Urinary bladder (tissue), 4 donors: ENCODE data around the gene FBN1. TPM values are rescaled to one million over a fixed set of nuclear protein-coding genes. Genes with fewer than 3 reads are reported as not detected.

Source experiments
- DNase-seq: peaks from one replicate; pipeline ENCODE4 v3.0.0-alpha.2; 2015; ENCODE audit errors: extremely low spot score
- H3K27ac ChIP-seq: one replicate; pipeline ENCODE4 v1.5.1; 2013; ENCODE audit warnings: low read depth, mild to moderate bottlenecking, moderate library complexity
- H3K36me3 ChIP-seq: one replicate; pipeline ENCODE4 v1.6.1; 2013; ENCODE audit warnings: mild to moderate bottlenecking, moderate library complexity; ENCODE audit not compliant: insufficient read depth
- H3K4me1 ChIP-seq: one replicate; pipeline ENCODE4 v1.6.1; 2013; ENCODE audit warnings: mild to moderate bottlenecking, moderate library complexity; ENCODE audit not compliant: insufficient read depth
- H3K4me3 ChIP-seq: one replicate; pipeline ENCODE4 v1.5.1; 2013; ENCODE audit warnings: low read depth, low read length
- WGBS: extraction: QIAGEN DNeasy Blood & Tissue Kit; methylation state at CpG from one replicate; pipeline ENCODE4 v1.1.7; 2013; 5-methylcytosine and 5-hydroxymethylcytosine counted together
- polyA plus RNA-seq: library from polyadenylated mRNA; stranded (reverse); fragments of 200-250 nt; gene quantifications from one replicate; pipeline ENCODE4 v1.2.3, GENCODE V29; 2013
- total RNA-seq: library from RNA; depleted of rRNA; stranded (reverse); fragments of >200 nt; gene quantifications from one replicate; pipeline ENCODE4 v1.2.3, GENCODE V29; 2014
- donor health status: healthy with polysubstance abuse.
- donor health status: healthy.

The FBN1 gene
- total and polyA plus RNA-seq, 2 donors: 75.5 to 698 TPM

DNA sequence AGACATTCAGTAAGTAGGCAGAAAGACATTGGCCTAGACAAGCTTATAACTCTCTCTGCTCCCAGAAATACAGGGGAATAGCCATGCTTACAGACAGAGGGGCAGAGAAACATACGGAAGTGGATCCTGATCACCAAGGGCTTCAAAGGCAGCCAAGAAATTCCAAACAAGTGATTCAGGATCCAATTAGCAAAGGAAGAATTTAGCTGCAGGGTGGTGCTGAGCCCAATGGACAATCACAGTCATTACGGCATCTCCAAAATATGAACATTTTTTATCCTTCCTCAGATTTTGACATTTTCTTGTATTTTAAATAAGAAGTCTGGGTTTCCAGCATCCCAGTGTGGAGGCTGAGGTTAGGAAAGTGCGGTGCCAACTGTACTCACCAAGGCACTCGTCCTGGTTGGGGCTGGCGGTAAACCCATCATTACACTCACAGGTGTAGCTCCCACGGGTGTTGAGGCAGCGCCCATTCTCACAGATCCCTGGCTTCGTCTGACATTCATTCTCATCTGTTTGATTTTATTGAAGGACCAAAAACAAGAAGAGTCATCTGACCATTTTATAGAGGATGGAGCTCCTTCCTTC lies 217.5 kb downstream of the FBN1 start:
- Histone ChIP-seq H3K4me3 (no peak overlapping the region), H3K27ac (no peak overlapping the region), H3K36me3 (peaks cover 3% of the 10 kb centered on the region), H3K4me1 (no peaks in the 10 kb centered on the region)
- DNase-seq: no peak
- 75% methylated on average over 8 of the region's 8 CpGs for WGBS

- Histone ChIP-seq H3K27ac (no peak overlapping the region), H3K36me3 (peaks cover 3% of the 10 kb centered on the region)
- WGBS: 91% methylated on average over 6 of the region's 6 CpGs
Observed at GRCh38 chr15:48427479-48427878, 218.0 kb downstream of the FBN1 start.

GRCh38 chr15:48426941-48427340 lies 218.6 kb downstream of the FBN1 start:
- no peak overlapping the region for H3K4me3 ChIP-seq
- H3K27ac ChIP-seq: no peak overlapping the region
- H3K36me3 ChIP-seq: peaks cover 3% of the 10 kb centered on the region
- H3K4me1 ChIP-seq: no peaks in the 10 kb centered on the region
- no peak for DNase-seq
- 81% methylated on average over 2 of the region's 2 CpGs for WGBS

More at GRCh38 chr15:48427479-48427878, 218.0 kb downstream of the FBN1 start:
- no peak overlapping the region for H3K4me3 ChIP-seq
- no peak for DNase-seq
- no peaks in the 10 kb centered on the region for H3K4me1 ChIP-seq

GRCh38 chr15:48426044-48426443 lies 219.5 kb downstream of the FBN1 start:
- Histone ChIP-seq H3K27ac (no peak overlapping the region), H3K4me3 (no peak overlapping the region), H3K4me1 (no peaks in the 10 kb centered on the region), H3K36me3 (peaks cover 3% of the 10 kb centered on the region)
- DNase-seq: no peak

DNA sequence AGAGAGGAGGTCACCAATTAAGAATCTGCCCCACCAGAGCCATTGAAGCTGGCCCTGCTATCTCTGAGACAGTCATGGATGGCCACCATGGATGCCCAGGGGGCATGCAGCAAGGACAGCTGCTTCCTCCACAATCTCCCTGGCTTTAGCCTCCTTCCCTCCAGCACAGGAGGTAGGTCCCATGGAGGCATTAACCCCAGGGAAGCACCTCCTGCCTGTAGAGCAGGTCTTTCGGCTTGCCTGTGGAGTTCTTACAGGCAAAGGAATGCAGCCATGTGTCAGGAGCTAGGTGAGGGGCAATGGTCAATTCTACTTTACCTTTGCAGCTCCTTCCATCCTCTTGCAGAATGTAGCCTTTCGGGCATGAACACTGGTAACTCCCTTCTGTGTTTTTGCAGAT lies 220.5 kb downstream of the FBN1 start:
- DNase-seq: no peak
- no peak overlapping the region for H3K27ac ChIP-seq
- 96% methylated on average over 2 of the region's 2 CpGs for WGBS
- no peak overlapping the region for H3K4me3 ChIP-seq
- H3K4me1 ChIP-seq: no peaks in the 10 kb centered on the region
- peaks cover 3% of the 10 kb centered on the region for H3K36me3 ChIP-seq

GRCh38 chr15:48423896-48424475 lies 221.5 kb downstream of the FBN1 start:
- Histone ChIP-seq H3K27ac (no peak overlapping the region), H3K36me3 (no peaks in the 10 kb centered on the region), H3K4me3 (no peak overlapping the region), H3K4me1 (no peaks in the 10 kb centered on the region)
- WGBS: 68% methylated on average over 2 of the region's 2 CpGs
- no peak for DNase-seq

- Histone ChIP-seq H3K4me1 (no peaks in the 10 kb centered on the region), H3K36me3 (no peaks in the 10 kb centered on the region), H3K27ac (no peak overlapping the region), H3K4me3 (no peak overlapping the region)
- no peak for DNase-seq
- WGBS: 92% methylated on average over 3 of the region's 3 CpGs
Observed at GRCh38 chr15:48423342-48423741, 222.2 kb downstream of the FBN1 start.

DNA sequence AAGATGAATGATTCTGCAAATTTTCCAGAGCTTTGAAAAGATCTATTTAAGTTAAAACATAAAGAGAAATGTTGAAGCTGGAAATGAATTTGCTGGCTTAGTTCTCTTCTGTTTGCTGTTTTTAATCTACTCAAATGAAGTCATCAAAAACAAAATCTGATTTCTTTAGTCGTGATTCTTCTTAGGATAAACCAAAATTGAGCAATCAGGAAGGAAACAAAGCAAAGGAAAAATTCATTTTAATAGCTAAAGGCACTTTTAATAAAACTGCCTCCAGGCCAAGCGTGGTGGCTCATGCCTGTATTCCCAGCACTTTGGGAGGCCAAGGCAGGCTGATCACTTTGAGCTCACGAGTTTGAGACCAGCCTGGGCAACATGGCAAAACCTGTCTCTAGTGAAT lies 223.1 kb downstream of the FBN1 start:
- H3K27ac ChIP-seq: no peak overlapping the region
- no peaks in the 10 kb centered on the region for H3K36me3 ChIP-seq
- no peak overlapping the region for H3K4me3 ChIP-seq
- 36% methylated on average over 3 of the region's 3 CpGs for WGBS
- no peaks in the 10 kb centered on the region for H3K4me1 ChIP-seq
- no peak for DNase-seq

GRCh38 chr15:48421362-48421761 lies 224.1 kb downstream of the FBN1 start:
- no peaks in the 10 kb centered on the region for H3K4me1 ChIP-seq
- H3K4me3 ChIP-seq: no peak overlapping the region
- H3K36me3 ChIP-seq: no peaks in the 10 kb centered on the region
- no peak for DNase-seq
- 86% methylated on average over 5 of the region's 5 CpGs for WGBS
- H3K27ac ChIP-seq: no peak overlapping the region

DNA sequence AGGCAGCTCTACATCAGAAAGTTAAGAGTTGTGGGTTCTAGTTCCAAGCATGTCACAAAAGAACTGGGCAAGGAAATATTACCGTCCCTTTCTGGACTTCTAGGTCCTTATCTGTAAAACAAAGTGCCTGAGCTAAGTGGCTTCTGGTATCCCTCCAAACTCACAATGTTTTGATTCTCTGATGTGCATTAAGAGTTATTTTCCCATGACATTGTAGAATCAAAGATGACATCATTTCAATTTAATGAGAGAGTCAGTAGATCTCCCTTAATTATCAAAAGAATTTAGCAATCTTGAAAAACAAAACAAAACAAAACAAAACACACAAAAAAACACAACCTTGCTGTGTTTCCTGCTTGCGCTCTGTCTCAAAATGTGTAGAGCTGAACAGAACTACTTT lies 225.6 kb downstream of the FBN1 start:
- no peaks in the 10 kb centered on the region for H3K4me1 ChIP-seq
- 81% methylated on average over 2 of the region's 2 CpGs for WGBS
- DNase-seq: no peak
- H3K4me3 ChIP-seq: no peak overlapping the region
- no peak overlapping the region for H3K27ac ChIP-seq
- H3K36me3 ChIP-seq: no peaks in the 10 kb centered on the region

DNA sequence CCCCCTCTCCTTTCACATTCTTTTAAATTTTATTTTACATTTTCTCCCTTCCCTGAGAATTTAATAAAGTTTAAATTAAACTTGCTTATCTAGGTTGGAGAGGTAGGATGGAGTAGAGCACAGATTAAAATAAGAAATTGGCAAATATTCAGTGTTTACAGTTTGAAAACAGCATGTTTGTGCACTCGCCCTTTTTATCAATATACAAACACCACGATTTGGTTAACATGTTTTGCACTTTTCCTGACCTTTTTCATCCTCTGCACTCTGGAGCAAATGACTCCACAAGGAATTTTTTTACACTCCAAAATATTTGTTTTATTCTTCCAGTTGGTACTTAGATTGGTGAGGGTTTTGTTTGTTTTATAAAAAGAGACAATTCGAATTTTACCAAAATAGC lies 227.2 kb downstream of the FBN1 start:
- no peak overlapping the region for H3K27ac ChIP-seq
- no peaks in the 10 kb centered on the region for H3K36me3 ChIP-seq
- no peak for DNase-seq
- H3K4me1 ChIP-seq: no peaks in the 10 kb centered on the region
- H3K4me3 ChIP-seq: no peak overlapping the region
- WGBS: 52% methylated on average over 3 of the region's 3 CpGs

DNA sequence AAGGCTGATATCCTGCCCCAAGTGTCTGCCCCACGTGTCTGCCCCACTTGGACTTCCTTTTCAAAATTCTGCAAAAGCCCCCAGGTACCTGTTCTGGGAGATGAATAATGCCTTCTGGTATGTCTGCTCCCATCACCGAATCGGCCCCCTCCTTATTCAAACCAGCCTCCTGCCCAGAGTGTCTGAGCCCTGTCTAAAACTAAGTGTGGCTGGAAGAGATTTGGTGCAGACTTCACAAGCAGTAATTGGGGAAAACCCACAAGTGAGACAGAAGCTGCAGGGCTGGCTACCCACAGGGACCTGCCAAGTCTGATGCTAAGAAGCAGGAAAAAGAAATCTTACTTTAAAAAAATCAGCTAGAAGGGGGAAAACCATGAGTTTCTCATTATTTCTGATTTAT lies 229.2 kb downstream of the FBN1 start:
- WGBS: 88% methylated on average over 3 of the region's 3 CpGs

DNA sequence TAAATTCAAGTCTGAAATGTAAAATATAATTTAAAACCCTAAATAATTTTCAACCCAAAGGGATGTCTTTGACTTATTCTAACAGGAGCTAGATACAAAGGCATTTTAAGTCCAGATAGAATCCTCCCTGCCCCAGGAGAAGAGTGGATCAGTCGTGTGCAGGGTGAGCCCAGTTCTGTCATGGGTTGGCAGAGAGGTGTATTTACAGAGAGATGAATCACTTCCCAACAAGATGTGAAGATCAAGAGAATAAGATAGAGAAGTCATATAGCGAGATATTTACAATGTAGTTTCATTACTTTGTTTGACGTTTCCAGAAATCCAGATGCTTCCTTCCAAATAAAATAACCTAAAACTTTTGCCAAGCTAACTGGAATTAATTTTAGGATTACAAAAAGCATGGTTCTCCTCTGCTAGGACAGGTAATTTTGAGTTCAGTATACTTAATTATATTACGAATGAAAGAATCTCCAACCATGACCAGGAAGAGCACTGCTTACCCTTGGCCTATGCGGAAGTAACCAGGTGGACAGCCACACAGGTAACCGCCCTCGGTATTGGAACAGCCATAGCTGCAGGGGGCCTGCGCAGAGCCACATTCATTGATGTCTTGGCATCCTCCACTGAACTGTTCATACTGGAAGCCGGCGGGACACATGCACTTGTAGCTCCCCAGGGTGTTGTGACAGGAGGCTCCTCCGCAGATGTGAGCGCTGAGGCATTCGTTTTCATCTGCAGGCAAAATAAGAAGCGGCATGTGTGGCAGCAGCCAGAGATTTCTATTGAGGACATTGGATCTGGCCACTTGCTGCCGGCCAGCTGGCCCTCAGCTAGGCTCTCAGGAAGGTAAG lies 230.2 kb downstream of the FBN1 start:
- 85% methylated on average over 15 of the region's 15 CpGs for WGBS
- DNase-seq: no peak
- Histone ChIP-seq H3K27ac (no peak overlapping the region), H3K4me1 (no peaks in the 10 kb centered on the region), H3K4me3 (no peak overlapping the region), H3K36me3 (no peaks in the 10 kb centered on the region)

More for the DNA sequence above, 229.2 kb downstream of the FBN1 start:
- DNase-seq: no peak
- no peaks in the 10 kb centered on the region for H3K4me1 ChIP-seq
- H3K4me3 ChIP-seq: no peak overlapping the region
- H3K36me3 ChIP-seq: no peaks in the 10 kb centered on the region
- H3K27ac ChIP-seq: no peak overlapping the region

DNA sequence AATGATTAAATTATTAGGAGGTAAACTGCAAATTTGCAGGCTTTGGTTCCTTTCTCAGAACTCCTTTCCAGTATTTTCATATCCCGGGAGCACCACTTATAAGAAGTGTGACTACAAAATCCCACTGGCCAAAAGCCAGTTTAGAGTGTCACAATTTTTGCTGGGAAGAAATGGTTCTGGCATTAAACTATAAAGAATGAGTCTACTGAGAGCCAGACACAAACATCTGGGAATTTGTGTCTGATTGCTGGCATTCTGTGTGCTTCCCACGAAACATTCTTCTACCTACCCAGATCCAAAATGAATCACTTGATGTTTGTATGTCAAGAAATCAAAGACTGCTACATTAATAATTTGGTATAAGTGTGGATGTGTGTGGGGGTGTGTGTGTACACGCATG lies 231.5 kb downstream of the FBN1 start:
- WGBS: 78% methylated on average over 3 of the region's 3 CpGs
- H3K4me1 ChIP-seq: peaks cover 1% of the 10 kb centered on the region
- no peak for DNase-seq
- H3K4me3 ChIP-seq: no peak overlapping the region
- H3K27ac ChIP-seq: no peak overlapping the region
- no peaks in the 10 kb centered on the region for H3K36me3 ChIP-seq
